Cardiac muscle cell (in vitro differentiated cells and primary cell): ENCODE results near the gene EDEM2. TPM values are rescaled to one million over a fixed set of nuclear protein-coding genes. Genes with fewer than 3 reads are reported as not detected.
A peak's percentile ranks its signal among the peaks of the same experiment; 100 is the strongest.
"Not testable (repeated sequence)": the region's sequence is repeated elsewhere in the genome, so short reads cannot be mapped to it uniquely, and the experiment has no call there.

ENCODE experiments used
- DNase-seq, 2 donors: peaks; one replicate each; pipeline versions ENCODE4 v3.0.0 to v3.0.0-alpha.2; 2010 to 2017; ENCODE audit warnings: low read depth in 1 of 2, low spot score in 1 of 2
- H3K27ac ChIP-seq: fragments of 200-600 bp; sonication (generic); 2 replicates; pipeline ENCODE4 v1.5.1; 2016
- H3K27me3 ChIP-seq: fragments of 200-600 bp; sonication (generic); 2 replicates; pipeline ENCODE4 v1.6.0; 2016; ENCODE audit warnings: control low read depth
- H3K36me3 ChIP-seq: fragments of 200-600 bp; sonication (generic); 2 replicates; pipeline ENCODE4 v1.5.1; 2016; ENCODE audit warnings: control low read depth
- H3K4me1 ChIP-seq: fragments of 200-600 bp; sonication (generic); 2 replicates; pipeline ENCODE4 v1.8.1; 2017; ENCODE audit warnings: low read depth, mild to moderate bottlenecking, mixed run types
- H3K4me3 ChIP-seq: fragments of 200-600 bp; sonication (generic); 2 replicates; pipeline ENCODE4 v1.5.1; 2016; ENCODE audit warnings: mild to moderate bottlenecking
- H3K9me3 ChIP-seq: fragments of 200-600 bp; sonication (generic); 2 replicates; pipeline ENCODE4 v1.5.1; 2017; ENCODE audit warnings: low read depth, mild to moderate bottlenecking, control low read depth
- polyA plus RNA-seq: library from polyadenylated mRNA; unstranded; fragments of >200 nt; fragmentation: Nextera tagmentation; extraction: Ambion mirVana; gene quantifications from 2 replicates; pipeline ENCODE4 v1.2.1, GENCODE V29; 2016
- total RNA-seq: library from RNA; depleted of rRNA; stranded (reverse); fragments of >200 nt; gene quantifications from 2 replicates; pipeline ENCODE4 v1.2.3, GENCODE V29; 2016
- TF ChIP-seq, protein P1 (sequence below): IDR thresholded peaks from 2 replicates; pipeline ENCODE4 v1.5.1; 2012; ENCODE audit warnings: low read depth, mild to moderate bottlenecking, low read length

EDEM2 gene
- total and polyA plus RNA-seq, 2 experiments from 2014 or later: 40.1 to 57.5 TPM

DNA sequence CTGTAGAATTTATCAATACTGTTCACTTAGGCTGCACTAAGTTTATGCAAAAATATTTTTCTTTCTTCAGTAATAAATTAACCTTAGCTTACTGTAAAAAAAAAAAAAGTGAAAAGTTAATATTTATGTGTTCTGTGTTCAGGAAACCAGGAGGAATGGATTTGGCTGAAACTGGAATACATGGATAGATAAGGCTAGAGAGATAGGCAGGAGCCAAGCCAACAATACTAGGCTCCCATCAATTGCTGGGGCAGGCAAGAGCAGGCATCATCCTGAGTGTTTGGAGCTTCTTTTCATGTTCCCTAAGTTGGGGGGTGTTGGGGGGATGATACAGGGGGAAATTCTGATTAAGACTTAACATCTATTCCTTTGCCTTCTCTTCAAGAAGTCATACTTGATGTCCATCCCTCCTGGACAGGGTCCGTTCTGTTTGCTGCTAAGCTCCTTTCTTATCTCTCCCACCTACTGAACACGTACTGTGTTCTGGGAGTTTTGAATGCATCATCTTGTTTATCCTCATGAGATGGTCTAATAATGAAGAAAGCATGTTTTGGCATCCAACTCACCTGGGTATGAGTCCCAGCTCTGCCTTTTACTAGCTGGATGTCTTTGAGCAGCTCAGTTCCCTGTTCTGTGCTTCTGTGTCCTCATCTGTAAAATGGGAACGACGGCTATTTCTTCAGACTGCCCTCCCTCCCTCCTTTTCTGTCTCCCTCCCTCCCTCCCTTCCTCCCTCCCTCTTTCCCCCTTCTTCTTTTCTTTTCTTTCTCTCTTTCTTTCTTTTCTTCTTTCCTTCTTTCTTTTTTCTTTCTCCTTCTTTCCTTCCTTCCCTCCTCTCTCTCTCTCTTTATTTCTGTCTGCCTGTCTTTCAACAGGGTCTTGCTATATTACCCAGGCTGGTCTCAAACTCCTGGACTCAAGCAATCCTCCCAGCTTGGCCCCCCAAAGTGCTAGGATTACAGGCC is 18.4 kb upstream of the EDEM2 start:
- Histone ChIP-seq H3K4me1 (no peaks in the 10 kb centered on the region), H3K9me3 (no peaks in the 10 kb centered on the region), H3K4me3 (no peak overlapping the region), H3K27ac (no peak overlapping the region), H3K36me3 (no peaks in the 10 kb centered on the region), H3K27me3 (no peaks in the 10 kb centered on the region)
- peak in 1 of 2 donors; percentile 22 for DNase-seq
- TF ChIP-seq, protein P1, sequence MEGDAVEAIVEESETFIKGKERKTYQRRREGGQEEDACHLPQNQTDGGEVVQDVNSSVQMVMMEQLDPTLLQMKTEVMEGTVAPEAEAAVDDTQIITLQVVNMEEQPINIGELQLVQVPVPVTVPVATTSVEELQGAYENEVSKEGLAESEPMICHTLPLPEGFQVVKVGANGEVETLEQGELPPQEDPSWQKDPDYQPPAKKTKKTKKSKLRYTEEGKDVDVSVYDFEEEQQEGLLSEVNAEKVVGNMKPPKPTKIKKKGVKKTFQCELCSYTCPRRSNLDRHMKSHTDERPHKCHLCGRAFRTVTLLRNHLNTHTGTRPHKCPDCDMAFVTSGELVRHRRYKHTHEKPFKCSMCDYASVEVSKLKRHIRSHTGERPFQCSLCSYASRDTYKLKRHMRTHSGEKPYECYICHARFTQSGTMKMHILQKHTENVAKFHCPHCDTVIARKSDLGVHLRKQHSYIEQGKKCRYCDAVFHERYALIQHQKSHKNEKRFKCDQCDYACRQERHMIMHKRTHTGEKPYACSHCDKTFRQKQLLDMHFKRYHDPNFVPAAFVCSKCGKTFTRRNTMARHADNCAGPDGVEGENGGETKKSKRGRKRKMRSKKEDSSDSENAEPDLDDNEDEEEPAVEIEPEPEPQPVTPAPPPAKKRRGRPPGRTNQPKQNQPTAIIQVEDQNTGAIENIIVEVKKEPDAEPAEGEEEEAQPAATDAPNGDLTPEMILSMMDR: no peak

DNA sequence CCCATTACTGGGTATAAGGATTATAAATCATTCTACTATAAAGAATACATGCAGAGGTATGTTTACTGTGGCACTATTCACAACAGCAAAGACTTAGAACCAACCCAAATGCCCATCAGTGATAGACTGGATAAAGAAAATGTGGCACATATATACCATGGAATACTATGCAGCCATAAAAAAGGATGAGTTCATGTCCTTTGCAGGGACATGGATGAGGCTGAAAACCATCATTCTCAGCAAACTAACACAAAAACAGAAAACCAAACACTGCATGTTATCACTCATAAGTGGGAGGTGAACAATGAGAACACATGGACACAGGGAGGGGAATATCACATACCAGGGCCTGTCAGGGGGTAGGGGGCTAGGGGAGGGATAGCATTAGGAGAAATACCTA is 17.4 kb upstream of the EDEM2 start:
- DNase-seq, H3K36me3 ChIP-seq, H3K4me3 ChIP-seq, H3K4me1 ChIP-seq, H3K27me3 ChIP-seq, H3K9me3 ChIP-seq, H3K27ac ChIP-seq: not testable (repeated sequence)

DNA sequence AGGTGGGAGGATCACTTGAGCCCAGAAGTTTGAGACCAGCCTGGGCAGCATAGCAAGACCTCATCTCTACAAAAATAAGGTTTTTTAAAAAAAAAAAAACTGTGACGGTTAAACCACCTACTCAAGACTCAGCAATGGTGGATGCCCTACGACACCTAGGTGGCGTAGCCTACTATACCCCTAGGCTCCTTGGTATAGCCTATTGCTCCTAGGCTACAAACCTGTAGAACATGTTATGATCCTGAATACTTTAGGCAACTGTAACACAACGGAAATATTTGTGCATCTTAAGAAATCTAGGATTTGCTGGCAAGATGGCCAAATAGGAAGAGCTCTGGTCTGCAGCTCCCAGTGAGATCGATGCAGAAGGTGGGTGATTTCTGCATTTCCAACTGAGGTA is 13.2 kb upstream of the EDEM2 start:
- not testable (repeated sequence) for H3K27ac ChIP-seq, H3K27me3 ChIP-seq, H3K4me1 ChIP-seq

DNA sequence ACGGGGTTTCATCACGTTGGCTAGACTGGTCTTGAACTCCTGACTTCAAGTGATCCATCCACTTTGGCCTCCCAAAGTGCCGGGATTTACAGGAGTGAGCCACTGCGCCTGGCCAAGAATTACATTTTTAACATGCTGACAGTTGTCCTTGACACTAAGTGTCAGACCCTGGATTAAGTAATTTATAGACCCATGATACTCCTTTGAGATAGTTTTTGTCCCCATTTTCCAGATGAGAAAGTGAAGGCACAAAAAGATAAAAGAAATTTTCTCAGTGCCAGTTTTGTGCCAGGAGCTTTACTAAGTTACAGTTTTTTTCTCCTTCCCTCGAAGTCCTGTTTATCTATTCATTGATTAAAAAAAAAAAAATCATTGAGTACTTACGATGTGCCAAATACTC is 9.8 kb upstream of the EDEM2 start:
- no peaks in the 10 kb centered on the region for H3K4me1 ChIP-seq
- H3K27ac ChIP-seq: no peak overlapping the region
- no peak overlapping the region for H3K4me3 ChIP-seq
- no peaks in the 10 kb centered on the region for H3K36me3 ChIP-seq
- DNase-seq: no peak
- no peaks in the 10 kb centered on the region for H3K9me3 ChIP-seq
- no peaks in the 10 kb centered on the region for H3K27me3 ChIP-seq
- TF ChIP-seq, protein P1: no peak

More for the DNA sequence above, 13.2 kb upstream of the EDEM2 start:
- H3K36me3 ChIP-seq, DNase-seq, H3K4me3 ChIP-seq, H3K9me3 ChIP-seq: not testable (repeated sequence)

DNA sequence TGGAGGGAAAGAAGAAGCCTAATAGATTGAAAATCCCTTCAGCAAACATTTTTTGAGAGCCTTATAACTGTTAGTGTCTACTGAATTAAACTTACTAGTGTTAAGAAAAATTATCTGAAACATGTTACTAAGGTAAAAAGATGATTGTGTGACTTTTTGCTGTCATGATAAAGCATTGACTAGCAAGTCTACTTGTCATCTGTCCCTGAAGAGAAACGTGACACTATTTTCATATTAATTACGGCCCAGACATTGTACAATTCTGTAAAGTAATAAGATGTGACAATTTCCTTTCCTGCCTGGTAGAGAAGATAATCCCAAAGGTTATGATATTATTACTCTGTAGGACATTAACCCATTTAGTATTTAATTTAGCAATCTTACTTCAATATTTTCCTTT is 8.8 kb upstream of the EDEM2 start:
- no peak for DNase-seq
- no peak overlapping the region for H3K27ac ChIP-seq
- H3K27me3 ChIP-seq: no peaks in the 10 kb centered on the region
- no peaks in the 10 kb centered on the region for H3K4me1 ChIP-seq
- no peaks in the 10 kb centered on the region for H3K9me3 ChIP-seq
- H3K36me3 ChIP-seq: no peaks in the 10 kb centered on the region
- TF ChIP-seq, protein P1: no peak
- H3K4me3 ChIP-seq: no peak overlapping the region

DNA sequence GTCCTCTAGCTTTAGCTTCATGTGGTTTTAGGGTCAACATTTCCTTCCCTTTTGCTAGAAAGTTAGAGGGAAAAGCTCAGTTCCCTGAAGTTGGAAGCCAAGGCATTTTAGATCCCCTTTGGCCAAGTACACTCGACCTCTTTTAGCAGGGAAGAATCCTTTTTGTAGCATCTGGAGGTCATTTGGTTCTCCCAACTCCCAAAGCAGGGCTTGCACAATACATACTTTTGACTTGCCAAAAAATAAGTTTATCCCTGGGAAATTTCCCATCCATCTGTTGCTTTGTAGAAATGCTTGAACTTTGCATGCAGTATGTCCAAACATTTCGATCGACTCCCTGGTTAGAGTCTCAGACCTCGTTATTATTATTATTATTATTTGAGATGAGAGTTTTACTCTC is 4.6 kb upstream of the EDEM2 start:
- DNase-seq: peak in 1 of 2 donors; percentile 80
- H3K27me3 ChIP-seq: no peaks in the 10 kb centered on the region
- H3K4me3 ChIP-seq: no peak overlapping the region
- H3K4me1 ChIP-seq: peaks cover 6% of the 10 kb centered on the region
- no peak overlapping the region for H3K27ac ChIP-seq
- TF ChIP-seq, protein P1: no peak
- no peaks in the 10 kb centered on the region for H3K9me3 ChIP-seq
- H3K36me3 ChIP-seq: no peaks in the 10 kb centered on the region
